G401.6 (cell line): Measurements from ENCODE around the gene MIOX.
"Not testable (repeated sequence)": the region's sequence is repeated elsewhere in the genome, so short reads cannot be mapped to it uniquely, and the experiment has no call there.

Experiments used
- FAIRE-seq: peaks from 2 replicates; lab custom pipeline; 2012; peaks lifted over from hg19 to GRCh38; lab: Jason Lieb, UNC

Gene MIOX

DNA sequence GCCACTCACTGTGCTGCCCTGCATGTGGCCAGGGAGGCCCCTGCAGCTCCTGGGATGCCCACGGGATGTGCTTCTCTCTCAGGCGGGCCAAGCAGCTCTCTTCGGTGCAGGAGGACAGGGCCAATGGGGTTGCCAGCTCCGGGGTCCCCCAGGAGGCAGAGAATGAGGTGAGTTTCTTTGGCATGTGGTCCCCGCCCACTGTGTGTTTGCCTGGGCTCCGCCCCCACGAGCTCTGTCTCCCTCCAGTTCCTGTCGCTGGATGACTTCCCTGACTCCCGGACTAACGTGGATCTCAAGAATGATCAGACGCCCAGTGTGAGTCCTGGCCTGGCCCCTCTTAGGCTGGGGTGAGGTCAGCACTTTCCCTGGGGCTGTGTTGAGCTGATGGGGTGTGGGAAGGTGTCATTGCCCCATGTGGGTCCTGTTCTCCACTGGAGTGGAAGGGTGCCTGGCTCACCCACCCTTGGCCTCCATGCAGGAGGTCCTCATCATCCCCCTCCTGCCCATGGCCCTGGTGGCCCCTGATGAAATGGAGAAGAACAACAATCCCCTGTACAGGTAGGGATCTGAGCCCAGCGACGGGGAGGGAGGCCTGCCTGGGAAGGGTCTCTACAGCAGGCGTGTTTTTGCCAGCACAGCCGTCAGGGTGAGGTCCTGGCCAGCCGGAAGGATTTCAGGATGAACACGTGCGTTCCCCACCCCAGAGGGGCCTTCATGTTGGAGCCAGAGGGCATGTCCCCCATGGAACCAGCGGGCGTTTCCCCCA is 31.0 kb downstream of the MIOX start:
- FAIRE-seq, result no peak

DNA sequence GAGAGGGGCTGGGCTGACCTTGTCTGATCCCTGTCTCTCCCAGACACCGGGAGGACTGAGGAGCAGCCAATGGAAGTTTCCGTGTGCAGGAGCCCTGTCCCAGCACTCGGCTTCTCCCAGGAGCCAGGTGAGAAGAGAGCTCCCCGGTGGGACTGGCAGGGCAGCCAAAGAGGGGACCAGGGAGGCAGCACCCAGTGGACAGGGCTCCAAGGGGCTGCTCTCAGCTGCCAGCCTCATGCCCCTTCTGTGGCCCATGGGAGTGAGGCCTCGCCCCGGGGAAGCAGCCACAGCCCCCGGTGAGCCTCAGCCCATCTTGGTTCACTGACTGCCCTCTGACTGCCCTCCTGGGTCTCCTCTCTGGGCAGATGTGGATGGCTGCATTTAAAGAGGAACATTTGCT is 31.9 kb downstream of the MIOX start:
- no peak for FAIRE-seq

DNA sequence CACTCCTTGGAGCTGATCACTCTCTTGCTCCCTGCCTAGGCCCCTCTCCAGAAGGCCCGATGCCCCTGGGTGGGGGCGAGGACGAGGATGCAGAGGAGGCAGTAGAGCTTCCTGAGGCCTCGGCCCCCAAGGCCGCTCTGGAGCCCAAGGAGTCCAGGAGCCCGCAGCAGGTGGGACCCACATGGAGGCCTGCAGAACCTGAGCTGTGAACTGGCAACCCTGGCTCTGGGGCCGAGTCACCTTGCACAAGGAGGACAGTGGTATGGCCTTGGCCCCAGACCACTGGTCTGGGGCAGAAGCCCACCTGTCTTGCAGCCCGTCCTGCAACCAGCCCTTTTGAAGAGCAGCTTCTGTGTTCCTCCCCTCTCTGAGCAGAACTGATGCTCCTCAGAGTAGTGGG is 32.5 kb downstream of the MIOX start:
- no peak for FAIRE-seq

DNA sequence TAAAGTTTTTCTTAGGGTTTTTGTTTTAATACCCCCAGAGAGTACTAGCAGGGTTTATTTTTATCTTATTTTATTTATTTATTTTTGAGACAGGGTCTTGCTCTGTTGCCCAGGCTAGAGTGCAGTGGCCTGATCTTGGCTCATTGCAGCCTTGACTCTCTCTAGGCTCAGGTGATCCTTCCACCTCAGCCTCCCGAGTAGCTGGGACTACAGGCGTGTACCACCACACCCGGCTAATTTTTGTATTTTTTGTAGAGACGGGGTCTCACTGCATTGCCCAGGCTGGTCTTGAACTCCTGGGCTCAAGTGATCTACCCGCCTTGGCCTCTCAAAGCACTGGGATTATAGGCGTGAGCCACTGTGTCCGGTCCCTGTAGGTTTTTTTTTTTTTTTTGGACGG is 33.5 kb downstream of the MIOX start:
- not testable (repeated sequence) for FAIRE-seq

DNA sequence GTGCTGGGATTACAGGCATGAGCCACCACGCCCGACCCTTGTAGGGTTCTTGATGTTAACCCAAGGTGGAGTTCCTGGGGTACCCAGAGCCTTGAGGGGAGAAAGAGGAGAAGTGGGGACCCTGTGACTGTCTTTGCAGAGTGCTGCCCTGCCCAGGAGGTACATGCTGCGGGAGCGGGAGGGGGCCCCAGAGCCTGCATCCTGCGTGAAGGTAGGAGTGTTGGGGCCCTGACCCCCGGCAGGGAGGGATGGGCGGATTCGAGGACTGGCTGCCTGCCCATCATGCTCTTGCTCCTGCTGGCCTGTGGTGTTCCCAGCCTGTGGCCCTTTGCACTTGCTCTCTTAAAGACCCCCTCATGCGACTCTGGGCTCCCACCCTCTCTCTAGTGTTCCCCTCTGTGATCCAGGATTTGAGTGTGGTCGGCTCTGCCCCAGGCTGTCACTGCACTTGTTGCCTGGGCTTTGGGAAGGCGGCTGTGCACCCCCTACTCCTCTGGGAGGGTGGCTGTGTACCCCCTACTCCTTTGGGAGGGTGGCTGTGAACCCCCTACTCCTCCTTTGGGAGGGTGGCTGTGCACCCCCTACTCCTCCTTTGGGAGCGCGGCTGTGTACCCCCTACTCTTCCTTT is 34.3 kb downstream of the MIOX start:
- no peak for FAIRE-seq

DNA sequence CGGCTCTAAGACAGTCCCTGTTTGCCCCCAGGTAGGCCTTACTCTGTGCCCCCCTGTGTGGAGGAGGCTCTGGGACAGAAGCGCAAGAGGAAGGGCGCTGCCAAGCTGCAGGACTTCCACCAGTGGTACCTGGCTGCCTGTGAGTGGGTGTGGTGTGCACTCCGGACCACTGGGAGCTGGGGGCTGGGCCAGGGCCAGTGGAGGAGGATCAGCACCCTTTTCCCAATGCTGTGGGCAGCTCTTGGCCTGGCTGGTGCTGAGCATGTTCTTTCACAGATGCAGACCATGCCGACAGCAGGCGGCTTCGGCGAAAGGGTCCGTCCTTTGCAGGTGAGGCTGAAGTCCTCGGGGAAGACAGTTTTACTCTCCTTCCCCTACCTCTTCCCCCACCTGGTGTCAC is 35.1 kb downstream of the MIOX start:
- no peak for FAIRE-seq

DNA sequence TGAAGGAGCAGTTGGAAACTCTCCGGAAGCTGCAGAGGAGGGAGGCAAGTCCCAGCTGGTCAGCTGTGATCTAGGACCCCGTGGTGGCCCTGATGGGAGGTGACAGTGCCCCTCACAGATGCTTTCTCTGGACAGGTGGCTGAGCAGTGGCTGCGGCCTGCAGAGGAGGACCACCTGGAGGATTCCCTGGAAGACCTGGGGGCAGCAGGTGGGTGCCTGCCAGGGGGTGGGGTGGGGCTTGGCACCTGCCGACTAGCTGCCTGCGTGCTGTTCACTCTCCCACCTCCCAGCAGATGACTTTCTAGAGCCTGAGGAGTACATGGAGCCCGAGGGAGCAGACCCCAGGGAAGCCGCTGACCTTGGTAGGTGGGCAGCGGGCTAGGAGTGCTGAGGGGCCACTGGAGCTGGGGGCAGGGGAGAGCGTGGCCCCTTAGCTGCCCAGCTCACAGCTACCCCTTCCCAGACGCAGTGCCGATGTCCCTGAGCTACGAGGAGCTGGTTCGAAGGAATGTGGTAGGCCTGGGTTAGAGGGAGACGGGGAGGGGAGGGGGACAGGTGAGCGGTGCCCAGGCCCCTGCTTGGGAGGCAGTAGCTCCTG is 35.6 kb downstream of the MIOX start:
- no peak for FAIRE-seq

DNA sequence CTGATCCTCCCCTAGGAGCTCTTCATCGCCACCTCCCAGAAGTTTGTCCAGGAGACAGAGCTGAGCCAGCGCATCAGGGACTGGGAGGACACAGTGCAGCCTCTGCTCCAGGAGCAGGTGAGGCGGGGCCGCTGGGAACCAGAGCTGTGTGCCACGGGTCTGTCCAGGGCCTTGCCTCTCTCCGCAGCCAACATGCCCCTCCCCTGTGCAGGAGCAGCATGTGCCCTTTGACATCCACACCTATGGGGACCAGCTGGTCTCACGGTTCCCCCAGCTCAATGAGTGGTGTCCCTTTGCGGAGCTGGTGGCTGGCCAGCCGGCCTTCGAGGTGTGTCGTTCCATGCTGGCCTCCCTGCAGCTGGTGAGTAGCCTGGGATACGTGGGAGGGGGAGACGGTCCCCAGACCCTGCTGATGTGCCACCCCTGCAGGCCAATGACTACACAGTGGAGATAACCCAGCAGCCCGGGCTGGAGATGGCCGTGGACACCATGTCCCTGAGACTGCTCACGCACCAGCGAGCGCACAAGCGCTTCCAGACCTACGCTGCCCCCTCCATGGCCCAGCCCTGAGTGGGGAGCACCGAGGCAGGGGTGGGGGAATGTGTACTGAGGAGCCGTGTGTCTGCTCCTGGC is 36.3 kb downstream of the MIOX start:
- no peak for FAIRE-seq

DNA sequence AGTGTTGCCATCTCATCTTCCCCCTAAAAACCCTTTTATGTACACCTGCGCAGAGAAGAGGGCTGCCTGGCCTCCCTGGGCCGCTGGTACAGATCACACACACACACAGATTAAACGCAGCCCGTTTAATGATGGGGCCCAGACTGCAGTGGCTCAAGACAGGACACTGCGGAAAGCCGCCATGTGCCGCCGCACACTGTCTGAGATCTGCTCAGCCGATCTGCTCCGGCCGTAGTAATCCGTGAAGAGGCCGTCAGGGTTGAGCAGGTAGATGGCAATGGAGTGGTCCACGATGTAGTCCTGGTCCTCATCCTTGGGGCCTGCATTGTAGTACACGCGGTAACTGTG is 36.8 kb downstream of the MIOX start:
- no peak for FAIRE-seq

DNA sequence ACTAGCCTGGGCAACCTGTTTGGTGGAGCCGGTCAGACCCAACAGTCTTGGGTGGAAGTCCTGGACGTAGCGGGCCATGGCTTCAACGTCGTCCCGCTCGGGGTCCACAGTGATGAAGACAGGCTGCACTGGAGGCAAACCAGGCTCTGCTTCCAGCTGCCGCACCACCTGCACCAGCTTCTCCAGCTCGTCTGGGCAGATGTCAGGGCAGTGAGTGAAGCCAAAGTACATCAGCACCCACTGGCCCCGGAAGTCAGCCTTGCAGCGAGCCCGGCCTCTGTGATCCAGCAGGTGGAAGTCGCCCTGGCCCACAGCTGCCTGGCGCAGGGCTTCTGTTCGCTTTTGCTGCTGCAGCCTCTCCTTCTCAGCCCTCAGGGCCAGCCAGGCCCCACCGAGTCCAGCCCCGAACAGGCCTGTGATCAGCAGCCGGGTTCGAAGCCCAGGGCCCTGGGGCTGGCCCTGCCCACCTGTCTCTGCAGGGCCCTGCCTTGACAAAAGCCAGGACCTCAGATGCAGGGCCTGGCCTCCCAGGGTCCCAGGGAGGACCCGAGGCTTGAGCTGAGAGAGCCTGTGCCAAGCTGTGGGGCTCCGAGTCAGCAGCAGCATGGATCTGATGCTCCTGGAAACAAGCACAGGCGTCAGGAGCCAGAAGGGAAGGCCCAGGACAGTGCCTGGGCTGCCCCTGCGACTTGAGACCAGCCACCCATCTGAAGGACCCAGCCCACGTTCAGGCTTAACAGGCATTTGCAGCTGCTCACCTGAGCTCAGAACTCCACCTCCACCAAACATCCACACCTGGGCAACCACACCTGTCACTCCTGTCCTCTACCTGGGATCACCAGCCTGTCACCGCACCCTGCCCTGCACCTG is 37.4 kb downstream of the MIOX start:
- no peak for FAIRE-seq

DNA sequence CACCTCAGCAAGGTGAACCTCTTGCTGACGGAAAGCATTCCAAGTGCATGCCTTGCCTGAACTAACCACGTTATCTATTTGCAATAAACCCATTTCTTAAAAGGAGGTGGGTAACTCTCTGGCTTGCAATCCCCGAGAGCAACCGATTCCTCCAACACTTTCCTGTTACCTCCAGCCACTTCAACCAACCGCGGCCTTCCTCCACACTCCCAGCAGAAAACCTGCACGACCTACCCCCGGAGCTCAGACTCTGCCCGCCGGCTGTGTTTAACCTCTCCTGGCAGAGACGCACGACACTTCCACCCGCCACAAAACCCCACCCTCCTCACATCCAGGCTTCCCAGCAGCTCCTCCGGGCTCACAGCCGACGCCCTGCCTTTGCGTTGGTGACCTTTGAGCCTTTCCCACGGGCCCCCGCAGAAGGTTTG is 38.0 kb downstream of the MIOX start:
- FAIRE-seq, result no peak

DNA sequence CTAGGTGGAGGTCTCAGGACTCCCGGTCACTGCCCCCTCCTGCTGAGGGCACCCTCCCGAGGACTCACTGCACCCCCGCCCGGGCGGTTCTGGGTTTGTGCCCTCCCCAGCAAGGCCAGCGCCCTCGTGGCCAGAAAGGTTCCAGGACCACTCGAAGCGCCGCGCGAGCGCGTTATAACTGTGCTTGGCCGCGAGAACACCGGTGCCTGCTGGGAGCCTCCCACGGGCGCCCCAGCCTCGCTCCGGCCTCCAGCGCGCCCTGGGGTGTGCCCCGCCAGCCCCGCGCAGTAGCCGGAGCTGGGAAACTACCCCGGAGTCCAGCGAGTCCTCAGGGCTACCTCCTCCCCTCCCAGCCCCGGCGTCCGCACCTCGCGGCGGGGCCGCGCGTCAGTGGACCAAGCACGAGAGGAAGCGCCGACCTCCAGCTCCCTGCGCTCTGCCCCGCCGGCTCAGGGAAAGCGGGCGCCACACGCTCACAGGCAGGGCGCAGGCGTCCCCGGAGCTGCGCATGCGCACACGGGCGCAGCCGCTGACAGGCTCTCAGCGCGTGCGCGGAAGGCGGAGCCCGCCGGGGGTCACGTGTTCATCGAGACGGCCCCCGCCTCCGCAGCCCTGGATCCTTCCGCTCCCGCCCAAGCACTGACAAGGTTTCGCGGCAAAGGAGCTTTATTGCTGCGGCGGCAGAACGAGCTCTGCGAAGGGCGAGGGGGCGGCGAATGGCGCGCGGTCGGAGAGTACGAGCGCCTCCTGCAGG is 38.6 kb downstream of the MIOX start, which contains the start of gene SCO2:
SCO2 (minus strand) TSS at position 495 of the 754 bp plus-strand sequence. CDS start 1,187 bp downstream, outside the sequence.
- peak; percentile 89 for FAIRE-seq

DNA sequence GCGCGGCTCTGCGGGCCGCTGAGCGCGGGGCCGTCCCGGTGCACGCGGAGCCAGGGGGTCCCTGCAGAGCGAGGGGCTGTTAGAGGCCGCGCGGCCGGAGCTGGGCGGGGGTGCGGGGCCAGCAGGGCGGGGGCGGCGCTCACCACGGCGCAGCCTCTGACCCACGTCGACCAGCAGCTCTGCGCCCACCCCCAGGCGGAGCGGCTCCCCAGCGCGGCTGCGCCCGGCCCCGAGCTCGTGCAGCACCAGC is 39.1 kb downstream of the MIOX start:
- no peak for FAIRE-seq

DNA sequence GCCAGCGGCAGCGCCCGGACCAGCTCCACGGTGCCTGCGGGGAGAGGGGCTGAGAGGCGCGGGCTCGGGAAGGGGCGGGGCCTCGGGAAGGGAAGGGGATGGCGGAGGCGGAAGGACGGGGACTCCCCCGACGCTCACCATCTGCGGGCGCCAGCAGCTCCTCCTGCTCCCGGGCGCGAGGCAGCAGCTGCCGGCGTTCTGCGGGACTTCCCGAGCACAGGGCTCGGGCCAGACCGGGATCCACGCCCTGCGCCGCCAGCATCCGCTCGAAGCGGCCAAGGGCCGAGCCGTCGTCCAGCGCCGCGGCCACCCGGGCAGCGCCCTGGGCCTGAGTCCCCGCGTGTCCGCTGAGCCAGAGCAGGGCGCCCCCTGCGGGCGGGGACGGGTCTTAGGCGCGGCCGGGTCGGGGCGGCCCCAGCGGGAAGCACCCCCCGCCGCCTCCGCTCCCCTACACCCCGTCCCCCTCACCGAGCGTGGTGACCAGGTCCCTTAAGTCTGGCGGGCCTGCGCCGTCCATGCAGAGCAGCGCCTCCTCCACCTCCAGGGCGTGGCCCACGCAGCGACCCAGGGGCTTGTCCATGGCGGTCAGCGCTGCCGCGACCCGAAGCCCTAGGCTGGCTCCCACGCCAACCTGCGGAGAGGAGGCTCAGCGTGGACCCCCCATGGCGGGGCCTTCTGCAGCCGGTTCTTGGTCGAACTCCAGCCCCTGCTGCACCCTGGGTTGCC is 39.6 kb downstream of the MIOX start:
- no peak for FAIRE-seq

DNA sequence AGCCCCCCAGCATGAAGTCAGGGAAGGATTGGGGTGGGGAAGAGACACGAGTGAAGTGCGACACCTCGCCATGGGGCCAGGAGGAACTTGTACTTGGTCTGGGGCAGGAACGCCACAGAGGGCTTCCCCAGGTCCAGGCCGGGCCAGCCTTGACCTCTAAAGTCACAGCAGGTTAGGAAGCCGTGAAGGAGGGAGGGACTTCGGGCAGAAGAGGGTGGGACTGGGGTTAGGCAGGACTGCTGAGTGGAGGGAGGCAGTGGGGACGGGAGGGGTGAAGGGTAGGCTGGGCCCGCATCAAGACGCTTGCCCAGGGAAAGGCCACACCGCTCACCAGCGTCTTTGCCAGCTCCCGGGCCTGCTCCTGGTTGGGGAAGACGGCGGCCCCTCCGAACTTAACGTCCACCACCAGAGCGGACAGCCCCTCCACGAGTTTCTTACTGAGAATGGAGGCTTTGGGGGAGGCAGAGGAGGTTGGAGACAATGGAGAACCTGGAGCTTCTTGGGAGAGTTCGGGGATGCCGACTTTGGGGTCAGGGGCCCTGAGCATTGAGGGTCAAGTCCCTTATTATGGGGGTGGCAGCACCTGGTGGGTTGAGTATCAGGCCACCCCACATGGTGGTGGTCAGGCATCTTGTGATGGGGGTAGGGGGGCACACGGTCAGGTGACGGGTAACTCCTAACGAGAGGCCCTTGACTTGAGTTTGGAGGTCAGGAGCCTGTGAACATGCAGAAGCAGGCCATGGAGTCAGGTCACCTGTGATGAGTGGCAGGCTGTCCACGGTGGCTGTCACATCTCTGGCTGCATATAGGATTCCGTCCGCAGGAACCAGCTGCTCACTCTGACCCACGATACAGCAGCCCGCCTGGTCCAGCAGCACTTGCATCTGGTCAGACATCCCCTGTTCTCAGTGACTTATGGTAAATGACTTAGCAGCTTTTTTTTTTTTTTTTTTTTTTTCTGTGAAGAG is 40.5 kb downstream of the MIOX start:
- FAIRE-seq, result no peak

DNA sequence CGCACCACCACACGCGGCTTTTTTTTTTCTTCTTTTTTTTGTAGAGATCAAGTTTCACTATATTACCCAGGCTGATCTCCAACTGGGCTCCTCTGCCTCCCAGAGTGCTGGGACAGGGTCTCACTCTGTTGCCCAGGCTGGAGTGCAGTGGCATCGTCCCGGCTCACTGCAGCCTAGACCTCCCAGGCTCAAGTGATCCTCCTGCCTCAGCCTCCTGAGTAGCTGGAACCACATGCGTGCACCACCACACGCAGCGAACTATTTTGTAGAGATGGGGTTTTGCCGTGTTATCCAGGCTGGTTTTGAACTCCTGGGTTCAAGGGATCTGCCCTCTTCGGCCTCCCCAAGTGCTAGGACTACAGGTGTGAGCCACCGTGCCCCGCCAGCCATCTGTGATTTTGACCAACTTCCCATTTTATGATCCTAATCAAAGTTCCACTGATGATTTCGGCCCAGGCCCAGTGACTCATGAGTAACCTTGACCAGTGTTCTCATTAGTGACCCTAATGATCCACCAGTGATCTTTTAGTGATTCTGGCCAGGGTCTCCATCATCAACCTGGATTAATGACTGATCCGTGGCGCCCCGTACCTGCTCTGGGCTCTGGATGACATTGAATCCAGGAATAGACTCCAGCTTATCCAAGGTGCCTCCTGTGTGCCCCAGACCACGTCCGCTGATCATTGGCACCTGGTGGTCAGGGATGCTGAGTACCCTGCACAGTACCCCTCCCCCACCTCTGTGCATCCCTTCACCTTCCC is 41.4 kb downstream of the MIOX start:
- FAIRE-seq, result no peak

DNA sequence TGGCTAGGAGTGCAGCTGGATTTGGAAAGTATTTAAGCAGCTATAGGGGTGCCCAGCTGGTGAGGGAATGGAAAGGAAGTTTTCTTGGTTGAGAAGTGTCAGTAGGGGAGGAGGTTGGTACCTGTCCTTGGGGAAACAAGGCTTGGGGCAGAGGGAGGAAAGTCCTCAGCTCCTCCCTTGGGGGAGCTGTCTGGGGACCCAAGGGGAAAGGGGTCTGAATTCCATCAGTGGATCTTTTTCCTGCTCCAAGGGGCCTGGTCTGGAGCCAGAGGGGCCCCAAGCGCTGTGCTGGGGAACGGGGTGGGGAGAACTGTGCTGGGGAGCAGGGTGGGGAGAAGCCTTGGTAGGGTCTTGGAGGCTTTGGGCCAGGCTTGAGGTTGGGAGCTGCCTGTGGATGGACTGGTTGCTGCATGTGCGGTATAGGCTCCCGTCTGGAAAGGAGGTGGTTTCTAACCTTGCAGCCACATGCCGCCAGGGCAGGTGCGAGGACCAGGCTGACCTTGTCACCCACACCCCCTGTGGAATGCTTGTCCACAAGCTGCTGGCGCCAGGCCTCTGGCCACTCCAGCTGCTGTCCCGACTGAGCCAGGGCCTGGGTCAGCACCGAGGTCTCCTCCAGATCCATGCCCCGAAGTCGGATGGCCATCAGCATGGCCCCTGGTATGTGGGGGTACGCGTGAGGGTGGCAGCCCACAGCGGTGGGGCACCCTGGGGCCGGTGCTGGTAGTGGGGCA is 42.2 kb downstream of the MIOX start:
- no peak for FAIRE-seq

DNA sequence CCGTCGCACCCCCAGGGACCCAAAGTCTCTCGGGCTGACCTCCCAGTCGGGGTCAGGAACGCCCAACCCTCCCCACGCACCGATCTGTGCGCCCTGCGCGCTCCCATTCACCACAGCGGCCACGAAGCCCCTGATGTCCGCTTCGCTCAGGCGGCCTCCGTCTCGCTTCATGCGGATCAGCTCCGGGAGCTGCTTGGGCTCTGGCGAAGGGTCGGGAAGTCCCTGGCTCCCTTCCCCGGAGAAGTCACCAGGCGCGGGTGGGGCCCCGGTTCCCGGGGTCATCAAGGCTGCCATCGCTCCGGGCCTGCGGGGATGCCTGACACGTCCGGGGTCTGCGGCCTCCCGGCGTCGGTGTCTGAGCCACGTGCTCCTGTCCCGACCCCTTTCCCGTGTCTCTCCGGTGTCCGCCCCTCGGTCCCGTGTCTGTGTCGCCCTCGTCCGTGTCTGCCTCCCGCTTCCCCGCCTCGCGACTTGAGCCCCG is 42.8 kb downstream of the MIOX start:
- FAIRE-seq, result no peak
